MCF 10A (cell line): ENCODE measurements around the gene TNF. TPM values are rescaled to one million over a fixed set of nuclear protein-coding genes. Genes with fewer than 3 reads are reported as not detected.

ENCODE experiments used
- BruUV-seq: library from RNA; stranded (reverse); fragments of 400-500 nt; replicated peaks from 2 replicates; lab custom pipeline; 2021; lab: Mats Ljungman, UMichigan
- CTCF ChIA-PET: fragments of 300-600 bp; sonication (Branson Sonifier 250); formaldehyde crosslinking; extraction: SDS; loops from one replicate; lab custom pipeline; 2021; ENCODE audit warnings: antibody characterized with exemption, inconsistent platforms; lab: Yijun Ruan, JAX
- POLR2A ChIA-PET: fragments of 300-600, 350-650 bp; sonication (Branson Sonifier 250); formaldehyde crosslinking; extraction: SDS; loops from one replicate; lab custom pipeline; 2020; ENCODE audit warnings: antibody characterized with exemption, inconsistent platforms; lab: Yijun Ruan, JAX
- DNase-seq: peaks from one replicate; pipeline ENCODE4 v3.0.0-alpha.2; 2018; ENCODE audit not compliant: unreplicated experiment
- H3K27ac Mint-ChIP-seq: one replicate; pipeline ENCODE4 v1.8.0; 2022; ENCODE audit warnings: mild to moderate bottlenecking, low read depth, mixed read lengths; ENCODE audit not compliant: unreplicated experiment
- H3K27me3 Mint-ChIP-seq: one replicate; pipeline ENCODE4 v1.8.0; 2022; ENCODE audit warnings: mixed read lengths; ENCODE audit not compliant: insufficient read depth, unreplicated experiment
- H3K36me3 Mint-ChIP-seq: one replicate; pipeline ENCODE4 v1.8.0; 2022; ENCODE audit warnings: mild to moderate bottlenecking, moderate library complexity, mixed read lengths; ENCODE audit not compliant: insufficient read depth, unreplicated experiment
- H3K4me1 Mint-ChIP-seq: one replicate; pipeline ENCODE4 v1.8.0; 2022; ENCODE audit warnings: mixed read lengths; ENCODE audit not compliant: insufficient read depth, unreplicated experiment
- H3K4me3 Mint-ChIP-seq: one replicate; pipeline ENCODE4 v1.8.0; 2022; ENCODE audit warnings: mild to moderate bottlenecking, moderate library complexity, mixed read lengths; ENCODE audit not compliant: unreplicated experiment
- H3K9me3 Mint-ChIP-seq: one replicate; pipeline ENCODE4 v1.8.0; 2022; ENCODE audit warnings: mixed read lengths; ENCODE audit not compliant: unreplicated experiment
- intact Hi-C: fragments of 100-400 bp; cut with micrococcal nuclease; formaldehyde crosslinking; loops from 2 replicates; pipeline ENCODE4 v1.14.1; 2022
- total RNA-seq: library from RNA; stranded (reverse); gene quantifications from 2 replicates; pipeline ENCODE4 v1.2.3, GENCODE V29; 2022
- TF ChIP-seq, protein P1 (sequence below): fragments of 200-600 bp; IDR thresholded peaks from one replicate; pipeline ENCODE4 v1.8.0; 2022; ENCODE audit warnings: antibody characterized with exemption, mild to moderate bottlenecking; ENCODE audit not compliant: unreplicated experiment

Gene TNF
- total RNA-seq, 1 experiment from 2014 or later, result not detected

GRCh38 chr6:31576897-31577578, 1.7 kb downstream of the TNF start:
- BruUV-seq, result no TSS peak
- H3K36me3 Mint-ChIP-seq, result peaks cover 7% of the 10 kb centered on the region
- H3K4me3 Mint-ChIP-seq, result no peak overlapping the region
- H3K9me3 Mint-ChIP-seq, result no peaks in the 10 kb centered on the region
- ChIA-PET POLR2A (interaction anchor here (0.6 kb wide), 1 partner anchor 84 kb away, joined by 3 read pairs; no protein-coding TSS in a partner anchor), CTCF (interaction anchor here (0.6 to 18.9 kb wide), 5 partner anchors 20 to 1011 kb away, joined by 3 to 215 read pairs (median 3); partner anchors contain the start of genes ATP6V1G2 and NCR3)
- intact Hi-C loops, result no loop called here
- TF ChIP-seq, protein P1, sequence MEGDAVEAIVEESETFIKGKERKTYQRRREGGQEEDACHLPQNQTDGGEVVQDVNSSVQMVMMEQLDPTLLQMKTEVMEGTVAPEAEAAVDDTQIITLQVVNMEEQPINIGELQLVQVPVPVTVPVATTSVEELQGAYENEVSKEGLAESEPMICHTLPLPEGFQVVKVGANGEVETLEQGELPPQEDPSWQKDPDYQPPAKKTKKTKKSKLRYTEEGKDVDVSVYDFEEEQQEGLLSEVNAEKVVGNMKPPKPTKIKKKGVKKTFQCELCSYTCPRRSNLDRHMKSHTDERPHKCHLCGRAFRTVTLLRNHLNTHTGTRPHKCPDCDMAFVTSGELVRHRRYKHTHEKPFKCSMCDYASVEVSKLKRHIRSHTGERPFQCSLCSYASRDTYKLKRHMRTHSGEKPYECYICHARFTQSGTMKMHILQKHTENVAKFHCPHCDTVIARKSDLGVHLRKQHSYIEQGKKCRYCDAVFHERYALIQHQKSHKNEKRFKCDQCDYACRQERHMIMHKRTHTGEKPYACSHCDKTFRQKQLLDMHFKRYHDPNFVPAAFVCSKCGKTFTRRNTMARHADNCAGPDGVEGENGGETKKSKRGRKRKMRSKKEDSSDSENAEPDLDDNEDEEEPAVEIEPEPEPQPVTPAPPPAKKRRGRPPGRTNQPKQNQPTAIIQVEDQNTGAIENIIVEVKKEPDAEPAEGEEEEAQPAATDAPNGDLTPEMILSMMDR, result no peak
- H3K4me1 Mint-ChIP-seq, result peaks cover 17% of the 10 kb centered on the region
- DNase-seq, result no peak
- H3K27me3 Mint-ChIP-seq, result peaks cover 20% of the 10 kb centered on the region
- no peak overlapping the region for H3K27ac Mint-ChIP-seq

GRCh38 chr6:31577579-31577966, 2.2 kb downstream of the TNF start:
- POLR2A ChIA-PET, result interaction anchor here (0.6 to 1.7 kb wide), 5 partner anchors 13 to 1979 kb away, joined by 3 to 10 read pairs (median 4); partner anchors contain the start of gene DDX39B
- Mint-ChIP-seq H3K36me3 (peaks cover 7% of the 10 kb centered on the region), H3K27me3 (peaks cover 20% of the 10 kb centered on the region), H3K9me3 (no peaks in the 10 kb centered on the region), H3K27ac (no peak overlapping the region), H3K4me3 (no peak overlapping the region), H3K4me1 (peaks cover 12% of the 10 kb centered on the region)
- CTCF ChIA-PET, result interaction anchor here (0.6 to 18.9 kb wide), 4 partner anchors 20 to 372 kb away, joined by 3 to 215 read pairs (median 4); partner anchors contain the start of genes ATP6V1G2 and NCR3
- intact Hi-C loops, result no loop called here
- BruUV-seq, result no TSS peak
- TF ChIP-seq, protein P1, result no peak
- no peak for DNase-seq

- peak overlapping the region; percentile 27 for H3K27ac Mint-ChIP-seq
- peak; percentile 65 for DNase-seq
- TF ChIP-seq, protein P1, result no peak
- BruUV-seq, result no TSS peak
- ChIA-PET POLR2A (interaction anchor here (0.5 to 1.7 kb wide), 10 partner anchors 9 to 1978 kb away, joined by 3 to 10 read pairs (median 4); partner anchors contain the start of genes ATP6V1G2, DDX39B and GPANK1), CTCF (interaction anchor here (0.9 to 18.9 kb wide), 3 partner anchors 19 to 49 kb away, joined by 3 to 215 read pairs (median 4); partner anchors contain the start of genes DDX39B and NCR3)
- peaks cover 10% of the 10 kb centered on the region for H3K4me1 Mint-ChIP-seq
- H3K36me3 Mint-ChIP-seq, result peaks cover 7% of the 10 kb centered on the region
- peaks cover 14% of the 10 kb centered on the region for H3K27me3 Mint-ChIP-seq
- H3K9me3 Mint-ChIP-seq, result no peaks in the 10 kb centered on the region
- intact Hi-C loops, result no loop called here
- no peak overlapping the region for H3K4me3 Mint-ChIP-seq
These were observed 3.1 kb downstream of the TNF start for GRCh38 chr6:31578184-31579118.
